ENCODE measurements around the gene CEP126.

- TF ChIP-seq NFRKB (IDR thresholded peaks at IDR 0.05) (no peak), SP1 (IDR thresholded peaks at IDR 0.05) (no peak), BHLHE40 (IDR thresholded peaks at IDR 0.05; ENCODE audit: borderline replicate concordance) (no peak), FOXM1 (IDR thresholded peaks at IDR 0.05; ENCODE audit: borderline replicate concordance) (no peak), SUZ12 (IDR thresholded peaks at IDR 0.05) (no peak), TARDBP (IDR thresholded peaks at IDR 0.05) (no peak), FOXK2 (IDR thresholded peaks at IDR 0.05) (no peak), PKNOX1 (IDR thresholded peaks at IDR 0.05) (no peak), ELF4 (IDR thresholded peaks at IDR 0.05) (no peak), ARNT (IDR thresholded peaks at IDR 0.05) (no peak), LEF1 (IDR thresholded peaks at IDR 0.05; ENCODE audit: borderline replicate concordance) (no peak)
These were observed 26.2 kb downstream of the CEP126 start for GRCh38 chr11:101940901-101941520.

Measured in HEK293T (cell line).